ENCODE results near the gene FHIT. TPM values are rescaled to one million over a fixed set of nuclear protein-coding genes. Genes with fewer than 3 reads are reported as not detected.

FHIT gene
- total RNA-seq, 4 donors from 2014 or later: 1.6 to 12.9 (median 7.8) TPM

DNA sequence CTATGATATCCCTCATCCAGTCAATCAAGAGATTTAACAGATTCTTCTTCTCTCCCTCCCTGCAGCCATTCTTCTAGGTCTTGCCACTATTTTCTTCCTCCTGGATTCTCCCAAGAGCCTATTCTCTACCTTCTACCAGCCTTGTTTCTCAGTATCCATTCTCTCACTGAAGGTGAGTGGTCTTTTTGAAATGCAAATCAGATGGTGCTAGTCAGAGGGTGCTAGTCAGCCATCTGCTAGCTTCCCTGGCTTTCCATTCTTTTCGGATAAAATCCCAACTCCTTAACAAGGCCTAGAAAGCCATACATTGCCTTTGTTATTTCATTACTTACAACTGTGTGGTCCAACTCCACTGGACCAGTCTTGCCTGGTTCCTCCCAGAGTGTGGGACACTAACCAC is 1467.1 kb downstream of the FHIT start:
- no peak overlapping the region for H3K27ac ChIP-seq
- TF ChIP-seq, protein P1, sequence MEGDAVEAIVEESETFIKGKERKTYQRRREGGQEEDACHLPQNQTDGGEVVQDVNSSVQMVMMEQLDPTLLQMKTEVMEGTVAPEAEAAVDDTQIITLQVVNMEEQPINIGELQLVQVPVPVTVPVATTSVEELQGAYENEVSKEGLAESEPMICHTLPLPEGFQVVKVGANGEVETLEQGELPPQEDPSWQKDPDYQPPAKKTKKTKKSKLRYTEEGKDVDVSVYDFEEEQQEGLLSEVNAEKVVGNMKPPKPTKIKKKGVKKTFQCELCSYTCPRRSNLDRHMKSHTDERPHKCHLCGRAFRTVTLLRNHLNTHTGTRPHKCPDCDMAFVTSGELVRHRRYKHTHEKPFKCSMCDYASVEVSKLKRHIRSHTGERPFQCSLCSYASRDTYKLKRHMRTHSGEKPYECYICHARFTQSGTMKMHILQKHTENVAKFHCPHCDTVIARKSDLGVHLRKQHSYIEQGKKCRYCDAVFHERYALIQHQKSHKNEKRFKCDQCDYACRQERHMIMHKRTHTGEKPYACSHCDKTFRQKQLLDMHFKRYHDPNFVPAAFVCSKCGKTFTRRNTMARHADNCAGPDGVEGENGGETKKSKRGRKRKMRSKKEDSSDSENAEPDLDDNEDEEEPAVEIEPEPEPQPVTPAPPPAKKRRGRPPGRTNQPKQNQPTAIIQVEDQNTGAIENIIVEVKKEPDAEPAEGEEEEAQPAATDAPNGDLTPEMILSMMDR (IDR thresholded peaks at IDR 0.05): no peak
- TF ChIP-seq POLR2A (IDR thresholded peaks at IDR 0.05) (no peak), EP300 (IDR thresholded peaks at IDR 0.05) (no peak)
- no peaks in the 10 kb centered on the region for H3K27me3 ChIP-seq
- H3K36me3 ChIP-seq: no peaks in the 10 kb centered on the region
- WGBS, 2 donors: 100% methylated on average over 1 of the region's 1 CpG
- H3K4me1 ChIP-seq: no peaks in the 10 kb centered on the region
- DNase-seq (ENCODE audit: low spot score in 2 of 2): no peak
- no peaks in the 10 kb centered on the region for H3K9me3 ChIP-seq
- H3K4me3 ChIP-seq: no peak overlapping the region

DNA sequence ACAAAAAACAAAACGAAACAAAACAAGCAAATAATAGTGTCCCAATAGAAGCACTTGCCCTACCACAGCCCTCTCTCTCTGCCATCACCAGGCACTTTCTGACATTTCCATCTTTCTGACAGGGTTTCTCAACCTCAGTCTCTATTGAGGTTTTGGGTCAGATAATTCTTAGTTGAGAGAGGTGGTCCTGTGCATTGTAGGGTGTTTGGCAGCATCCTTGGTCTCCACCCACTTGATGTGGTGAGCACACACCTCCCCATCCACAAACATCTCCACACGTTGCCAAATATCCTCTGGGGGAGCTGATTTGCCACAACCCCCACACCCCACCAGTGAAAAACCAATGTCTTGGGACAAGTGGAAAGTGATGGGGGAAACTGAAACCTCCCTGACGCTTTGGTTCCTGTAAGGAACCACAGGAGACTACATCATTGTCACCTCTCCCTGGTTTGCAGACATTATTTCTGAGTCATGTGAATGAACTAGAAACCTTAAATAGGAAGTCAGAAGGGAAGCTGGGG is 1467.7 kb downstream of the FHIT start:
- H3K9me3 ChIP-seq: no peaks in the 10 kb centered on the region
- no peak for DNase-seq (ENCODE audit: low spot score in 2 of 2)
- H3K4me3 ChIP-seq: no peak overlapping the region
- WGBS, 2 donors: 64 to 73% methylated on average over 3 of the region's 3 CpGs
- TF ChIP-seq, protein P1 (IDR thresholded peaks at IDR 0.05): no peak
- no peak for TF ChIP-seq POLR2A (IDR thresholded peaks at IDR 0.05)
- TF ChIP-seq EP300 (IDR thresholded peaks at IDR 0.05): no peak
- H3K4me1 ChIP-seq: no peaks in the 10 kb centered on the region
- H3K27me3 ChIP-seq: no peaks in the 10 kb centered on the region
- no peaks in the 10 kb centered on the region for H3K36me3 ChIP-seq
- H3K27ac ChIP-seq: no peak overlapping the region

- no peaks in the 10 kb centered on the region for H3K36me3 ChIP-seq
- no peak for DNase-seq (ENCODE audit: low spot score in 2 of 2)
- no peaks in the 10 kb centered on the region for H3K27me3 ChIP-seq
- H3K27ac ChIP-seq: no peak overlapping the region
- H3K9me3 ChIP-seq: no peaks in the 10 kb centered on the region
- TF ChIP-seq EP300 (IDR thresholded peaks at IDR 0.05) (no peak), POLR2A (IDR thresholded peaks at IDR 0.05) (no peak)
- TF ChIP-seq, protein P1 (IDR thresholded peaks at IDR 0.05): no peak
- no peak overlapping the region for H3K4me3 ChIP-seq
- H3K4me1 ChIP-seq: no peaks in the 10 kb centered on the region
Observed at GRCh38 chr3:59782664-59783063, 1468.6 kb downstream of the FHIT start.

GRCh38 chr3:59780209-59780608 is 1471.0 kb downstream of the FHIT start:
- H3K9me3 ChIP-seq: no peaks in the 10 kb centered on the region
- H3K4me3 ChIP-seq: no peak overlapping the region
- DNase-seq (ENCODE audit: low spot score in 2 of 2): no peak
- 97 to 98% methylated on average over 2 of the region's 2 CpGs for WGBS, 2 donors
- TF ChIP-seq EP300 (IDR thresholded peaks at IDR 0.05) (no peak), POLR2A (IDR thresholded peaks at IDR 0.05) (no peak)
- TF ChIP-seq, protein P1 (IDR thresholded peaks at IDR 0.05): no peak
- no peaks in the 10 kb centered on the region for H3K27me3 ChIP-seq
- no peak overlapping the region for H3K27ac ChIP-seq
- H3K4me1 ChIP-seq: peaks cover 0 to 3% (median 0%) of the 10 kb centered on the region in 4 donors
- H3K36me3 ChIP-seq: no peaks in the 10 kb centered on the region

DNA sequence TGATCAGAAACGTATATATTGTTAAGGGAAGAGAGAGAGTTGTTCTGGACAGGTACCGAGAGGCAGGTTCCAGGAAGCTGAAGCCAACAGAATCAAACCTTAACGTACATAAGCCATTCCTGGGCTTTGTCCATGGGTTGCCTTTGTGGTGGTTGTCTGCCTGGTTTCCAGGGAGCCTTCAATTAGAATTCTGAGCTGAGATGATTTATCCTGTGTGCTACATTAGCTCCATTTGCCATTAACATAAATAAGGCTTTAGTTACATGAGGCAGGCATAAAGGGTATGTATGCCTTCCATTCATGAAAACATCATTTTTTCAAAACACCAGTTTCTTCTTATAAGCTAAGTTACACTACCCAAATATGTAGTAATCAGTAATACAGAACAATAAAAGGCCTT is 1472.0 kb downstream of the FHIT start:
- H3K27ac ChIP-seq: no peak overlapping the region
- no peaks in the 10 kb centered on the region for H3K27me3 ChIP-seq
- no peak for DNase-seq (ENCODE audit: low spot score in 2 of 2)
- no peaks in the 10 kb centered on the region for H3K9me3 ChIP-seq
- peaks cover 0 to 9% (median 0%) of the 10 kb centered on the region in 4 donors for H3K4me1 ChIP-seq
- 91 to 94% methylated on average over 3 of the region's 3 CpGs for WGBS, 2 donors
- TF ChIP-seq, protein P1 (IDR thresholded peaks at IDR 0.05): no peak
- no peak for TF ChIP-seq EP300 (IDR thresholded peaks at IDR 0.05)
- no peak for TF ChIP-seq POLR2A (IDR thresholded peaks at IDR 0.05)
- no peaks in the 10 kb centered on the region for H3K36me3 ChIP-seq
- no peak overlapping the region for H3K4me3 ChIP-seq
